Fibroblast of skin of right biceps (primary cell): ENCODE data around the gene FBXW11.

Experiments used
- DNase-seq: peaks from one replicate; pipeline ENCODE4 v3.0.0-alpha.2; 2013

The FBXW11 gene

GRCh38 chr5:171837522-171837921 lies 168.9 kb downstream of the FBXW11 start:
- DNase-seq = no peak

DNA sequence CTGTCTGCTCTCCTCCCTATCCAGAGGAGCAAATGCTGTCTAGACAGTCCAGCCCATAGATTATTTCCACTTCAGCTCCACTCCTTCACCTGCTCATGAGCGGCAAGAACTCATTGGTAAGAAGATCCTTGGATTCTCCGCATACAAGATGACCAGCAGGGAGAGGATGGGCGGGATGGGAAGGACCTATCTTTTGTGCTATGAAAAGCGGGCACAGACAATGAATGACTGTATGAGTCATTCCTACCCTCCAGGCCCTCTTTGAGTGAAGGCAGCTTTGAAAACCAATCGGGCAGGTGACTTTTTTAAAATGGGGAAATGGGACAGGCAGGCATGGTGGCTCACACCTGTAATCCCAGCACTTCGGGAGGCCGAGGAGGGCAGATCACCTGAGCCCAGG lies 171.4 kb downstream of the FBXW11 start:
- DNase-seq = no peak

GRCh38 chr5:171834461-171834860 lies 172.0 kb downstream of the FBXW11 start:
- no peak for DNase-seq

DNA sequence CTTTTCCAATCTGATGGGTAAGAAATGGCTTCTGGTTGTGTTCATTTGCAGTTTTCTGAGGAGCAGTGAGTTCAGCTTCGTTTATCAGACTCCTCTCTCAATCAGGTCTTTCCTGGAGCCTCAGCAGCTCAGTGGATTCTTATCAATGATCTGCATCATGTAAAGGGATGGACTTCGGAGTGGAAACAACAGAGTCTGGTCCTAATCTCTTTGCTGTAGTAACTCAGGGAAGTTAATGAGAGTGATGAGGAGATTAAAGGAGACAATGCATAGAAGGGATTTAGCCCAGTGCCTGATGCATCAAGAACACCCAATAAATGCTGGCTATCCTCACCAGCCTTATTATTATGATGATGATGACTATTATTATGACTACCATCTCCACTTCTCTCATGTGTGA lies 173.7 kb downstream of the FBXW11 start:
- DNase-seq = no peak

DNA sequence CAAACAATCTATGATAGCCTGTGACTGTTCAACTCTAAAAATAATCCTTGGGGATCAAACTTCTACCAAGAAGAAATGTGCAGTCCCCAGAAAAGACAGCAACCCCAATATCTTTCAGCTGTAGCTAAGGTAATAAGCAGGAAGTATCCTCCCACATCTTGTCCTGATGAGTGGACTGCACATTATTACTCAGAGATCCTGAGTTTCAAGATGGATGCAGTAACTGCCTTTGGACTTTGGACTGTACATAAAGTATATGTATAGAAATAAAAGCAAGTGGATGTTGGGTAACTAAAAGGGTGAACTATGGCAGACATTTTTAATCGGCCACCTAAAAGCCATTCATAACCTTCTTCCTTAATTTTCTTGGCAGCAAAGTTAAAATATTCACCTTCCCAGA lies 175.8 kb downstream of the FBXW11 start:
- no peak for DNase-seq

GRCh38 chr5:171827162-171827561 lies 179.3 kb downstream of the FBXW11 start:
- no peak for DNase-seq

- no peak for DNase-seq
These were observed 180.3 kb downstream of the FBXW11 start for GRCh38 chr5:171826132-171826531.

GRCh38 chr5:171825051-171825450 lies 181.4 kb downstream of the FBXW11 start:
- DNase-seq = peak; percentile 19

GRCh38 chr5:171823269-171823668 lies 183.2 kb downstream of the FBXW11 start:
- DNase-seq = no peak

GRCh38 chr5:171821286-171821685 lies 185.2 kb downstream of the FBXW11 start:
- no peak for DNase-seq

DNA sequence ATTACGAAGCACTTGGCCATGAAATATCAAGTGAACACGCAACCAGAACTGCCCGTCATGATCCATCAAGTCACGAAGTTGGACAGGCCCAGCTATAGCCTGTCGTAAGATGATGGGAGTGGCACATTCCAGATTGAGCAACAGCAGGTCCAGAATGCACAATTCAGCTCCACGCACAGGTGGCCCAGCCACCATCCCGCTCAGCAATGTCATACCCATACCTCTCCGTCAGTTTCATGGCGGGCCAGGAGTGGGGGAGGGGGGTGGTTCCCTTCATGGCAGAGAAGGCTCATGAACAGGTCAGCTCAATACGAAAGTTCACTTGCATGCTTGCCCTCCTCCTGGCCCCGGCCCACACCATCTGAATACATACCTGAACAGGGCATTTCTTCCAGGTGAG lies 185.9 kb downstream of the FBXW11 start:
- no peak for DNase-seq

DNA sequence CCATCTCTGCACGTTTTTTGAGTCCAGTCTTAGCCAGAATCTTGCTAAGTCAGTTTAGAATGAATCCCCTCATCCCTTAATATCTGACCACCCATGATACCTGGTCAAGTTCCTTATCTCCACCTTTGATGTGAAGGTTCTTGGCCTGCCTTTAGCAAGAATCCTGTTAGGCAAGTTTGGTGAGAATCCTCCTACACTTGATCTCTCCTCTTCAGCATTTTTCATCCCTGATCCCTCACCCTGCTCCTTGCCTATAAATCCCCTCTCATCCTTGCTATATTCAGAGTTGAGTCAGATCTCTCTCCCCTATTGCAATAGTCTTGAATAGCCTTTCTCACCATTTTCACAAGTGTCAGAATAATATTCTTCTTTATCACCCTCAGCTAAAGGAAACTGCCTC lies 189.8 kb downstream of the FBXW11 start:
- DNase-seq = no peak

DNA sequence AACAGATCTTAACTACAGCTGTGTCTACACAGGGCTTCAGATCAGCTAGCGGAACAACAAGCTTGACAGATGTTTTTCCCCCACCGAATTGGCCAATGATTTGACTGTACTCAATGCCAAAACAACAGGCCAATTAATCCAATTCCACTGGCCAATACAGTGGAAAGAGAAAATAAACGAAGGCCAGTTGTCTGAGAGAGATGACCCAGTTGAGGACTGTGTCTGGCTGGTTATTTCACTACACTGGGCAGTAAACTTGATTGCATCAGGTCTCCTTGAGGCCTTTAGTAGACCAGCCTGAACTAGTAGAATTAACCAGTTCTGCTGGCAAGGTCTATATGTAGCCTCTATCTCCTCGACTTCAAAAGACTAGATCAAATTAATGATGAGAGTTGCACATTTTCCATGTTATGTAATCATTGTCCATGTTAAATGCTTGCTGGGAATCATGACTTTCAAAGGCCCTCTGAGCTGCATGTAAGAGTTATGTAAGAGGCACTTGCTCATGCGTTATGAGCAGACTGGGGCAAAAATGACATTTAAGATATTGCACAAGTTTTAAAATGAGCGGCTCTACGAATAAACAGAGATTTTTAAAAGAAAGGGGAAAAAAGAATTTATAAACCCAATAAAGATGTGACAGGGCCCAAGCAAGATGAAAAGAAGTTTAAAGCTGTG lies 192.5 kb downstream of the FBXW11 start:
- no peak for DNase-seq

- no peak for DNase-seq
These were observed 193.2 kb downstream of the FBXW11 start for GRCh38 chr5:171813270-171813669.
